HepG2 (cell line): ENCODE measurements around the gene PAMR1. TPM values are rescaled to one million over a fixed set of nuclear protein-coding genes. Genes with fewer than 3 reads are reported as not detected.

Source experiments
- EEA1 ChIP-seq: sonication (generic); formaldehyde crosslinking; IDR thresholded peaks from 2 replicates; pipeline ENCODE4 v1.5.1; 2020; ENCODE audit warnings: mild to moderate bottlenecking, missing genetic modification reagents, borderline replicate concordance
- FOXK1 ChIP-seq: sonication (generic); formaldehyde crosslinking; IDR thresholded peaks from 2 replicates; pipeline ENCODE4 v1.4.0; 2020; ENCODE audit warnings: low read depth, missing genetic modification reagents, borderline replicate concordance
- GTF2F1 ChIP-seq: fragments of 150-350 bp; IDR thresholded peaks from 2 replicates; pipeline ENCODE4 v1.6.1; 2014; ENCODE audit warnings: low read length
- HOXA7 ChIP-seq: sonication (generic); formaldehyde crosslinking; IDR thresholded peaks from 2 replicates; pipeline ENCODE4 v1.8.1; 2022; ENCODE audit warnings: mild to moderate bottlenecking, missing genetic modification reagents, moderate library complexity
- HOXD1 ChIP-seq: sonication (generic); formaldehyde crosslinking; IDR thresholded peaks from 2 replicates; pipeline ENCODE4 v1.5.0; 2020; ENCODE audit warnings: missing genetic modification reagents
- JDP2 ChIP-seq: sonication (generic); formaldehyde crosslinking; IDR thresholded peaks from 2 replicates; pipeline ENCODE4 v1.8.1; 2022; ENCODE audit warnings: missing genetic modification reagents, borderline replicate concordance
- KMT2A ChIP-seq: sonication (generic); formaldehyde crosslinking; IDR thresholded peaks from 2 replicates; pipeline ENCODE4 v1.4.0; 2020; ENCODE audit warnings: missing genetic modification reagents
- TFDP1 ChIP-seq: IDR thresholded peaks from 2 replicates; pipeline ENCODE4 v1.6.1; 2016; ENCODE audit warnings: missing compliant biosample characterization, missing genetic modification reagents, borderline replicate concordance
- TRIM22 ChIP-seq: fragments of 450-650 bp; IDR thresholded peaks from 2 replicates; pipeline ENCODE4 v1.6.1; 2017
- TSC22D2 ChIP-seq: sonication (generic); formaldehyde crosslinking; IDR thresholded peaks from 2 replicates; pipeline ENCODE4 v1.5.1; 2020; ENCODE audit warnings: missing genetic modification reagents, mild to moderate bottlenecking, borderline replicate concordance
- ZNF260 ChIP-seq: sonication (generic); formaldehyde crosslinking; IDR thresholded peaks from 2 replicates; pipeline ENCODE4 v1.4.0; 2020; ENCODE audit warnings: missing genetic modification reagents, low read depth, mild to moderate bottlenecking, borderline replicate concordance
- ZNF484 ChIP-seq: sonication (generic); formaldehyde crosslinking; IDR thresholded peaks from 2 replicates; pipeline ENCODE4 v1.5.1; 2020; ENCODE audit warnings: mild to moderate bottlenecking, low read depth, missing genetic modification reagents, borderline replicate concordance
- ZNF576 ChIP-seq: sonication (generic); formaldehyde crosslinking; IDR thresholded peaks from 2 replicates; pipeline ENCODE4 v1.4.0; 2020; ENCODE audit warnings: mild to moderate bottlenecking, missing genetic modification reagents
- ZNF749 ChIP-seq: sonication (generic); formaldehyde crosslinking; IDR thresholded peaks from 2 replicates; pipeline ENCODE4 v1.8.0; 2022; ENCODE audit warnings: mild to moderate bottlenecking, missing genetic modification reagents, moderate library complexity, borderline replicate concordance
- ZNF883 ChIP-seq: sonication (generic); formaldehyde crosslinking; IDR thresholded peaks from 2 replicates; pipeline ENCODE4 v1.5.1; 2020; ENCODE audit warnings: mild to moderate bottlenecking, missing genetic modification reagents; ENCODE audit errors: not compliant biosample characterization
- polyA plus RNA-seq, 8 experiments: library from polyadenylated mRNA; depleted of rRNA in 3 of 8; stranded (reverse) in 7 of 8; unstranded in 1 of 8; fragments of >200 nt; fragmentation: Illumina TruSeq in 4 of 8; extraction: Trizol in 4 of 8; gene quantifications; 2 replicates each; pipeline versions ENCODE4 v1.2.1 to v1.2.3, GENCODE V29; 2011 to 2016; ENCODE audit warnings: low read depth in 4 of 8, missing spikeins in 1 of 8, mixed read lengths in 1 of 8; ENCODE audit not compliant: insufficient read depth in 1 of 8
- total RNA-seq, 5 experiments: library from RNA; depleted of rRNA; stranded (reverse); fragments of >200 nt; fragmentation: Illumina TruSeq; extraction: Trizol; gene quantifications; 2 replicates each; pipeline ENCODE4 v1.2.3, GENCODE V29; 2016; ENCODE audit warnings: low read depth in 1 of 5
- TF ChIP-seq, protein P1 (sequence below): sonication (generic); formaldehyde crosslinking; IDR thresholded peaks from 2 replicates; pipeline ENCODE4 v1.4.0; 2020; ENCODE audit warnings: missing genetic modification reagents, mild to moderate bottlenecking, borderline replicate concordance
- TF ChIP-seq, protein P2 (sequence below): sonication (generic); formaldehyde crosslinking; IDR thresholded peaks from 2 replicates; pipeline ENCODE4 v1.4.0; 2020; ENCODE audit warnings: missing genetic modification reagents; ENCODE audit errors: not compliant biosample characterization
- TF ChIP-seq, protein P3 (sequence below): sonication (generic); formaldehyde crosslinking; IDR thresholded peaks from 2 replicates; pipeline ENCODE4 v1.5.1; 2020; ENCODE audit warnings: missing genetic modification reagents, mild to moderate bottlenecking, borderline replicate concordance

PAMR1 gene
- total and polyA plus RNA-seq, 2 of the 13 experiments (the other 11 are each of a cell fraction or from before 2014, with no cell fraction given), result not detected

GRCh38 chr11:35390737-35391682 is 134.4 kb downstream of the PAMR1 start (continued):
- TF ChIP-seq TFDP1 (no peak), FOXK1 (peak; percentile 93), GTF2F1 (no peak), JDP2 (CRISPR knock-in tag) (no peak), KMT2A (CRISPR knock-in tag) (no peak), EEA1 (CRISPR knock-in tag) (no peak), ZNF883 (CRISPR knock-in tag) (no peak), TRIM22 (no peak), TSC22D2 (CRISPR knock-in tag) (no peak), ZNF260 (CRISPR knock-in tag) (no peak), ZNF484 (CRISPR knock-in tag) (no peak), HOXA7 (no peak), ZNF749 (no peak), ZNF576 (CRISPR knock-in tag) (no peak), HOXD1 (no peak)
- TF ChIP-seq, protein P1, sequence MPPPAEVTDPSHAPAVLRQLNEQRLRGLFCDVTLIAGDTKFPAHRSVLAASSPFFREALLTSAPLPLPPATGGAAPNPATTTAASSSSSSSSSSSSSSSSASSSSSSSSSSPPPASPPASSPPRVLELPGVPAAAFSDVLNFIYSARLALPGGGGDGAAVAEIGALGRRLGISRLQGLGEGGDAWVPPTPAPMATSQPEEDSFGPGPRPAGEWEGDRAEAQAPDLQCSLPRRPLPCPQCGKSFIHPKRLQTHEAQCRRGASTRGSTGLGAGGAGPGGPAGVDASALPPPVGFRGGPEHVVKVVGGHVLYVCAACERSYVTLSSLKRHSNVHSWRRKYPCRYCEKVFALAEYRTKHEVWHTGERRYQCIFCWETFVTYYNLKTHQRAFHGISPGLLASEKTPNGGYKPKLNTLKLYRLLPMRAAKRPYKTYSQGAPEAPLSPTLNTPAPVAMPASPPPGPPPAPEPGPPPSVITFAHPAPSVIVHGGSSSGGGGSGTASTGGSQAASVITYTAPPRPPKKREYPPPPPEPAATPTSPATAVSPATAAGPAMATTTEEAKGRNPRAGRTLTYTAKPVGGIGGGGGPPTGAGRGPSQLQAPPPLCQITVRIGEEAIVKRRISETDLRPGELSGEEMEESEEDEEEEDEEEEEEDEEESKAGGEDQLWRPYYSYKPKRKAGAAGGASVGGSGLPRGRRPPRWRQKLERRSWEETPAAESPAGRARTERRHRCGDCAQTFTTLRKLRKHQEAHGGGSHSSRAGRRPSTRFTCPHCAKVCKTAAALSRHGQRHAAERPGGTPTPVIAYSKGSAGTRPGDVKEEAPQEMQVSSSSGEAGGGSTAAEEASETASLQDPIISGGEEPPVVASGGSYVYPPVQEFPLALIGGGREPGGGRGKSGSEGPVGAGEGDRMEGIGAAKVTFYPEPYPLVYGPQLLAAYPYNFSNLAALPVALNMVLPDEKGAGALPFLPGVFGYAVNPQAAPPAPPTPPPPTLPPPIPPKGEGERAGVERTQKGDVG, result no peak
- TF ChIP-seq, protein P2, sequence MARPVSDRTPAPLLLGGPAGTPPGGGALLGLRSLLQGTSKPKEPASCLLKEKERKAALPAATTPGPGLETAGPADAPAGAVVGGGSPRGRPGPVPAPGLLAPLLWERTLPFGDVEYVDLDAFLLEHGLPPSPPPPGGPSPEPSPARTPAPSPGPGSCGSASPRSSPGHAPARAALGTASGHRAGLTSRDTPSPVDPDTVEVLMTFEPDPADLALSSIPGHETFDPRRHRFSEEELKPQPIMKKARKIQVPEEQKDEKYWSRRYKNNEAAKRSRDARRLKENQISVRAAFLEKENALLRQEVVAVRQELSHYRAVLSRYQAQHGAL (CRISPR knock-in tag), result no peak
- TF ChIP-seq, protein P3, sequence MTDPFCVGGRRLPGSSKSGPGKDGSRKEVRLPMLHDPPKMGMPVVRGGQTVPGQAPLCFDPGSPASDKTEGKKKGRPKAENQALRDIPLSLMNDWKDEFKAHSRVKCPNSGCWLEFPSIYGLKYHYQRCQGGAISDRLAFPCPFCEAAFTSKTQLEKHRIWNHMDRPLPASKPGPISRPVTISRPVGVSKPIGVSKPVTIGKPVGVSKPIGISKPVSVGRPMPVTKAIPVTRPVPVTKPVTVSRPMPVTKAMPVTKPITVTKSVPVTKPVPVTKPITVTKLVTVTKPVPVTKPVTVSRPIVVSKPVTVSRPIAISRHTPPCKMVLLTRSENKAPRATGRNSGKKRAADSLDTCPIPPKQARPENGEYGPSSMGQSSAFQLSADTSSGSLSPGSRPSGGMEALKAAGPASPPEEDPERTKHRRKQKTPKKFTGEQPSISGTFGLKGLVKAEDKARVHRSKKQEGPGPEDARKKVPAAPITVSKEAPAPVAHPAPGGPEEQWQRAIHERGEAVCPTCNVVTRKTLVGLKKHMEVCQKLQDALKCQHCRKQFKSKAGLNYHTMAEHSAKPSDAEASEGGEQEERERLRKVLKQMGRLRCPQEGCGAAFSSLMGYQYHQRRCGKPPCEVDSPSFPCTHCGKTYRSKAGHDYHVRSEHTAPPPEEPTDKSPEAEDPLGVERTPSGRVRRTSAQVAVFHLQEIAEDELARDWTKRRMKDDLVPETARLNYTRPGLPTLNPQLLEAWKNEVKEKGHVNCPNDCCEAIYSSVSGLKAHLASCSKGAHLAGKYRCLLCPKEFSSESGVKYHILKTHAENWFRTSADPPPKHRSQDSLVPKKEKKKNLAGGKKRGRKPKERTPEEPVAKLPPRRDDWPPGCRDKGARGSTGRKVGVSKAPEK (CRISPR knock-in tag), result no peak
